Fibroblast of gingiva (primary cell): ENCODE data around the gene DLX3.

Experiments used
- DNase-seq: peaks from one replicate; pipeline ENCODE4 v3.0.0-alpha.2; 2011; ENCODE audit warnings: low read depth

Gene DLX3

GRCh38 chr17:49992191-49992932, 2.7 kb downstream of the DLX3 start:
- no peak for DNase-seq

DNA sequence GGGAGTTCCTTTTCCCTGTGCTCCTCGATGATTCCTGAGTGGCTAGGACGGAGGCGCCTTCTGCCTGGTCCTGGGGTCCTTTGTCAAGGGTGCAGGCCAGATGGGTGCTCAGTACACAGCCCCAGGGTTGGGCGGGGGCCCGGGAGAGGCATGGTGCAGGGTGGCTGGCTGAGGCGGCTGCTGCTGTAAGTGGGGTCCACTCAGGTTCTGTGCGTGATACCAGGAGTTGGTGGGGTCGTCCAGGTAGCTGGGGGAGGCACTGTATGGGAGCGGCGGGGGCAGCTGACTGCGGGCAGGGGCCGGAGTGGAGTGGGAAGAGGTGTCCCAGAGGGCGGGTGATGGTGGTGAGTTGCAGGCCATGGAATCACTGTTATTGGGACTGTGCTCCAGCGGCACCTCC, 3.6 kb downstream of the DLX3 start:
- no peak for DNase-seq

GRCh38 chr17:49990921-49991320, 4.1 kb downstream of the DLX3 start:
- DNase-seq: no peak

- DNase-seq: no peak
Measured at GRCh38 chr17:49990331-49990730, 4.7 kb downstream of the DLX3 start.

DNA sequence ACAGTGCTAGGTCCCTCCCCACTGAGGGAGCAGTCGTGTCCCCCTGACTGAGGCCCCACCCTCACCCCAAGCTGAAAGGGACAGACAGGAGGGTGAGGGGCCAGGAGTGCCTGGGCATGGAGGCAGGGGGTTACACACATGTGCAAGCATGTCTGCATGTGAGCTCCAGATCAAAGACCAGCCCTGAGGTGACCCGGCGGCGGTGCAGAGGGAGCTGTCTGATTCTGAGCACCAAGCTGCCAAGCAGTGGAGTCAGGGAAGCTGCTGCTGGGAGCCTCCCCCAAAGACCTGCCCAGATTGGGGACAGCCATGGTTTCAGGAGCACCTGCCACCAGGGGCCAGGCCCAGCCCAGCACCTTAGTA, 5.5 kb downstream of the DLX3 start:
- no peak for DNase-seq

DNA sequence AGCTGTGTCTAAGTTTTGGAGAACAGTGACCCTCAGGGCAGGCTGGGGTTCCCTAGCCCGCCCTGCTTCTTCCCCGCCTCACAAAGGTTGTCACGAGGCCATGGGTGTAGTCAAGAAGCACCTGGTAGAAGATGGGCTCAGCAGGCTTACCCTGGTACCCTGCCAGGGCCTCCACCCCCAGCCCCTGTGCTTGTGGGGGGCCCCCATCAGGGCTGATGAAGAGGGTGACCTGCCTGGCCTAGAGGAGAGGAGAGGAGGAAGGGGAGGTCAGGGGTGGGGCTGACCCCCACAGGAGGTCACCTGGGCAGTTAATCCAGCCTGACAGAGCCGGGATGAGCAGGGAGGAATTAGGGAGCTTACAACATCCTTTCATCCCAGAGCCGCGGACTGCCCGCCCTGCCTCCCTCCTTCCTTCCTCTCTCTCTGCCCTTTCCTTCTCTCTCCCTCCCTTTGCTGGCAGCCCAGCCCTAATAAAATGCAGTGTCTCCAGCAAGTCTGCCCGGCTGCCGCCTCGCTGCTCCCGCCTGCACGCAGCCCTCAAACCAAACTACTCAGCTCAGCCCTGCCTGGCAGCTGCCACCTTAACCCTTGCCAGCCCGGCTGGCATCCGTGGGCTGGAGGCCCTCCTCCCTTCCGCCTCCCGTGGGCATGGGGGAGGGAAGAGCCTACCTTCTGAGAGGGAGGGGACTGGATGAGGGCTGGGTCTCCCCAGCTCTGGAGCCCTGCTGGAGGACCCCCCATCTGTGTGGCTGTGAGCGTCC, 7.2 kb downstream of the DLX3 start:
- DNase-seq: peak; percentile 47

- DNase-seq: no peak
Measured at GRCh38 chr17:49987290-49987585, 7.8 kb downstream of the DLX3 start.

DNA sequence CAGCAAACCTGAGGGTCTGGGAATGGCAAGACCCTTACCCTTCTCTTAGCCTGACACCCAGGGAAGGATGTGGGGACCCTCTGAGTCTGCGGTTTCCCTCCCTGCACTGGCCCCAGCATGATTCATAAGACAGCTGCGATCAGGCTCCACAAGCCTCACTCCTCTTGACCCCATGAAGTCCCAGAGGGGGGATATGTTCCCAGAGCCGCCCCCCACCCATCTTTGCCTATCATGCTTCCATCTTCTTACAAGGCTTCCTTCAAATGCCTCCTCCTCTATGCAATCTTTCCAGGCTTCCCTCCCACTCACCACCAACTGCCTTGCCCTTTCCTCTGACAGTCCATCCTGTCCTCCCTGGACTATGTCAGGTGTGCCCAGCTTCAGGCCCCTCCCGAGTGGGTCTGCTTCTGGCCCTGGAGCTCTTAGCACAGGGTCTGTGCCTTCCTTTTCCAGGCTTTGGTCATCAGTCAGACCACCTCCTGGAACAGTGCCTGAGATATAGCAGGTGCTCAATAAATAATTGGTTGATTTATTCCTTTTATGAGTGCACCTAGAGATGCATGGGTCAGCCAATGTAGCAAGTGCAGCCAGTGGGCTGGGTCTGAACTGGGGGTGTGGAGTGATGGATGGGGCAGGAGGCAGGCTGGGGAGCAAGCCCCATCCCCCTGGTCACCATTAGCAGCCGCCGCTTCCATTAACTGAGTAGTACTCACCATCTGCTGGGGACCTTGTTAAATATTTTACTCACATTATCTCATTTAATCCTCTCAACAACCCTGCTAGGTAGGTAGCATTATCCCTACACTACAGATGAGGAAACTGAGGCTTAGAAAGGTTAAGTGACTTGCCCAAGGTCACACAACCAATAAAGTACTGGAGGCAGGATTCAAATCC, 8.4 kb downstream of the DLX3 start:
- DNase-seq: no peak

GRCh38 chr17:49985310-49985990, 9.6 kb downstream of the DLX3 start:
- no peak for DNase-seq

DNA sequence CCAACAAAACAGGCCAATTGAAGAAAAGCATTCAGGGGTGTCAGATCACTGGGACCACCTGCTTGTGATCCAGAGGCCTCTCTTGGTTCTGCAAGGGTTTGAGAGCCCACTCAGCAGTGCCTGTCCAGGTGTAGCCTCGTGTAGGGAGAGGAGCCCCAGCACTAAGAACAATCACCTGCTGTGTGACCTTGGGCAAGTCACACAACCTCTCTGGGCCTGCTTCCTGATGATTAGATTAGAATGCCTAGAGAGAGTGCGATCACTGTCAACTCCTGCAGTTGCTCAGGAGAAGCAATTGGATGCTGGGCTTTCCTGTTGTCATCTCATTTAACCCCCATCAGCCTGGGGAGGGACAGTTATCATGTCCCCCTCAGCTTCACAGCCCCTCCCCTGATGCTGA, 10.2 kb downstream of the DLX3 start:
- DNase-seq: no peak

DNA sequence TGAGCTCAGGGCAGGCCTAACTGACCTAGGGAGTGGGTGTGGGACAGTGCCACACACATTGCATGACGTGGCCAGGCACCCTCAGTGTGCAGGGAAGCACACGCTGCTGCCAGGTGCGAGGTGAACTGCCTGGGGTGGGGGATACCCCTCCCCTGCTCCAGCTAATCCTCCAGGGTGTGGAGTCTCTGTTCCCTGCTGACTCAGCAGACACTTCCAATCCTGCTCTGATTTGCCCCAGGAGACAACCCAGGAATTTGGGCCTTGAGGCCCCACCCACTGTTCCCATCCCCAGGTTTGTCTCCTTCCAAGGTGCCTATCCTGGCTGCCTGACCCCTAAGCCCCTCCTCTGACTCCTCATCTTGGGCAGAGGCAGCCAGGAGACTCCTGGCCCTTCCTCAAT, 10.7 kb downstream of the DLX3 start:
- DNase-seq: no peak

DNA sequence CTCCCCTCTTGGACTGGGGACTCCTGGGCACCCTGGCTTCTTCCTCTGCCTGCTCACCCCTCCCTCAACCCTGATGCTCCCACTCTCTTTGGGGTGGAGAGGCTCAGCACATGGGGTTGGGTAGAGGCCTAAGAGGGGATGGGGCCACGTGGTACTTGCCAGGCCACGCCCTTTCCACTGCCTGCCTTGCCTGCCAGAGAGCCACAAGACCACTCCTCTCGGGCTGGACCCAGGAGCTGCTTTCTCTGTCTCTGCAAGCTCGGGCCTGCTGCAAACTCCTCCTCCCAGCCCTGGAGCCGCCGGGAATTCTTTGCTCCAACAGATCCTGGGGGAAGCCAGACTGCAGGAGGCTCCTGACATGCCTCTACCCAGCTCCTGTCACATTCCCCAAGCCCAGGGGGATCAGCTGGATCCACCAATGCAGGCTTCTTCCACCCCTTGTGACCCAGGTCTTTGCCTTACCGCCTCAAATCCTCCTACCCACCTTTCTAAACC, 14.3 kb downstream of the DLX3 start:
- no peak for DNase-seq

DNA sequence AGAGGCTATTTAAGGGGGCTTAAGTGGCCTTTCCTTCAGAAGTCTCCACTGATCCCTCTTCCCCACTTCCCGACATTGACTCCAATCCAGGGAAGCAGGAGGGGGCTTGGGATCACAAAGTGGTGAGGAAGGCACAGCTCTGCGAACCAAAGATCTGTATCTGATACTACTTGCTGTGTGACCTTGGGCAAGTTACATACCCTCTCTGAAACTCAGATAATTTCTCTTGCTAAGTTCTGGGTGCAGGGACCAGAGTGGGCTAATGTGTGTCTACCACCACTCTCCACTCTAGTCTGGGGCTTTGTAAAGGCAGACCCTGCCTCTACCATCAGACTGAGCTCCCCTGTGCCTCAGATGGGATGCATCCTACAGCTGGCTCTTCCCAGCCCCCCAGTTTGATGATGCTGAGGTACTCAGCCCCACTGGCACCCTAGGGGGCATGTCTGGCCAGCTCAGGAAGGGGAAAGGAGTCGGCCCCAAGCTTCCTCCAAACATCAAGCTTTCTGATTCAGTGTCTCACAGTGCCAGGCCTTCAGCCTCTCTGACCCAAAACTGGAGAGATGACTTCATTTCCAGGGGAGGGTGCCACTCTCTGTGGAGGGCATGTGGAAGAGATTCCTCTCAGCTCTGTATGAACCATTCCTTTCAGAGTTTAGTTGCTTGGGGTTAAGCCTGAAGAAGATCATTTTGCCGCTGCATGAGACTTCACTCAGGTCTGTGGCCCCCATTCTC, 15.1 kb downstream of the DLX3 start:
- no peak for DNase-seq

DNA sequence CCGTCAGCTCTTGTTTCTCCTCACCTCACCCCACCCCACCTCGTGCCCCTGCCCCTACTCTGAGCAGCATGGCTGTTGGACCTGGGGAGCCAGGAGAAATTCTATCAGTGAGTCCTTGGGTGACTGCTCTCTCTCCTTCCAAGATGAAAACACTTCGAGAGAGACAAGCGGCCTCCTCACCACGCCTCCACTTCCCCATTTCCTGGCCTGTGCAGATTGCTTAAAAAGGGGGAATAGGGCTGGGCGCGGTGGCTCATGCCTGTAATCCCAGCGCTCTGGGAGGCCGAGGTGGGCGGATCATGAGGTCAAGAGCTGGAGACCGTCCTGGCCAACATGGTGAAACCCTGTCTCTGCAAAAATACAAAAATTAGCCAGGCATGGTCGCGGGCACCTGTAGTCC, 16.5 kb downstream of the DLX3 start:
- no peak for DNase-seq

GRCh38 chr17:49977463-49978389, 17.3 kb downstream of the DLX3 start:
- no peak for DNase-seq

DNA sequence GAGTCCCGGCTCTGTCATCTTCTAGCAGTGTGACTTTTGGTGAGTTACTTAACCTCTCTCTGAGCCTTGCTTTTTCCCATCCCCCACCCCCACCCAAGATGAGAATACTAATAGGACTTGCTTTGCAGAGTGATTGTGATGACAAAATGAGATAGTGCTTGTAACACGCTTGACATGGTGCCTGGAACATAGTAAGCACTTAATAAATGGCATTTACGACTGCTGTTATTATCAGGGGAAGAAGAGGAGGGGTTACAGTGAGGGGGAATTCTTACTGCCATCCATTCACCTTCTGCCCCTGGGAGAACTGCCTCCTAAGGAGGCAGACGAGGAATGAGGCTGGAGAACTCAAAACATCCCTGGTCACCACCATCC, 18.2 kb downstream of the DLX3 start:
- no peak for DNase-seq

DNA sequence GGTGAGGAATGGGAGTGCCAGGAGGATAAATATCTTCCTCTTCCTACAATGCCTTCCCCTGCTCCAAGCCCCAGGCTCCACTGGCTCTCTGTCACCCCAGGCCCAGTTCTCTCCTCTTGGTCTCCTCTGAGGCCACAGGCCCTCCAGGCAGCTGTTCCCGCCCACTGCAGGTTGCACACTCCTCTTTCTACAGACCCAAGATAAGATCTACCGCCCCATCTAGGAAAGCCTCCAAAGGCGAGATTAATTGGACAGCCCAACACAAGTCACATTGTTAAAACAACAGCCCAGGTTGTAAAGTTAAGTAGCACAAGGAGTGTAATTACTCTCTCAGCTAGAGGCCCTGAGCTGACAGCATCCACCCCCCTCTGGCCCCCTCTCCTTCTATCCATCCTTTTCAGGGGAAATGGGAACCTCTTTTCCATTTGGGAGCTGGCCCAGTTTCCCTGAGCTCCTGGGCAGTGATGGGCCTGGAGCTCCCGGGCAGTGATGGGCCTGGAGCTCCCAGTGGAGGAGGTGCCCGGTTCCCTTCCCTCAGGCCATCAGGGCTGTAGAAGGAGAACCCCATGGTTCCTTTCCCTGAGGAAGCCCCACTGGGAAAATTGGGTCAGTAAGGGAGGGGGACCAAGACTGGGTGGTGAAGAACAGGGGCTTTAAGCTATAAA, 18.7 kb downstream of the DLX3 start:
- no peak for DNase-seq

- no peak for DNase-seq
Measured at GRCh38 chr17:49975531-49975930, 19.5 kb downstream of the DLX3 start.

DNA sequence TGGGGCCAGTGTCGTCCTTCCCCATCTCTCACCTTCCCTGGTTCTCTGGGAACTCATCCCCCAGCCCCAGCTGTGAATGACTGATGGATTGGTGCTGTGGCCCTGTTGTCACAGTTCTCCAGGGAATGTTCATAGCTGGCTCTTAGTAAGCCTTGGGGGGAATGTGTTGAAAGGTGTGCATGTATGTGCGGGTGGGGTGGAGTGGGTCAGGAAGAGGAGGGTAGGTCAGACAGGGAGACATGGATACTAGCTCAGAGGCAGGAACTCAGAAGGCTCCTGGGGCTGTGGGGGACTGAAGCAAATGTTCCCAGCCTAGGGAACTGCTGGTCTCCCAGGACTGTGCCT, 21.8 kb downstream of the DLX3 start:
- DNase-seq: no peak
